Endodermal cell (in vitro differentiated cells): Measurements from ENCODE around the gene WNT7B. TPM values are rescaled to one million over a fixed set of nuclear protein-coding genes. Genes with fewer than 3 reads are reported as not detected.

Source experiments
- DNase-seq: peaks from one replicate; pipeline ENCODE4 v3.0.0-alpha.2; 2017
- H3K27ac ChIP-seq: 2 replicates; pipeline ENCODE4 v1.5.1; 2013; ENCODE audit warnings: mild to moderate bottlenecking, low read depth, low read length, moderate library complexity
- H3K27me3 ChIP-seq: 2 replicates; pipeline ENCODE4 v1.6.1; 2013; ENCODE audit warnings: mild to moderate bottlenecking, low read length, moderate library complexity; ENCODE audit not compliant: insufficient read depth, control insufficient read depth, poor library complexity, severe bottlenecking
- H3K36me3 ChIP-seq: 2 replicates; pipeline ENCODE4 v1.7.0; 2013; ENCODE audit warnings: mild to moderate bottlenecking, low read length, moderate library complexity; ENCODE audit not compliant: control insufficient read depth, insufficient read depth
- H3K4me1 ChIP-seq: one replicate; pipeline ENCODE4 v1.7.0; 2013; ENCODE audit warnings: low read length; ENCODE audit not compliant: control insufficient read depth, insufficient read depth
- H3K4me3 ChIP-seq: 2 replicates; pipeline ENCODE4 v1.5.1; 2013; ENCODE audit warnings: mild to moderate bottlenecking, low read length, moderate library complexity
- H3K9ac ChIP-seq: 2 replicates; pipeline ENCODE4 v1.6.1; 2013; ENCODE audit warnings: mild to moderate bottlenecking, low read length, moderate library complexity; ENCODE audit not compliant: poor library complexity, severe bottlenecking; ENCODE audit errors: extremely low read depth
- H3K9me3 ChIP-seq: 2 replicates; pipeline ENCODE4 v1.6.1; 2013; ENCODE audit warnings: mild to moderate bottlenecking, low read length, moderate library complexity; ENCODE audit not compliant: control insufficient read depth
- H3K27ac Mint-ChIP-seq: 2 replicates; pipeline ENCODE4 v1.8.0; 2020; ENCODE audit warnings: mixed read lengths
- H3K27me3 Mint-ChIP-seq: 2 replicates; pipeline ENCODE4 v1.8.0; 2021; ENCODE audit warnings: mild to moderate bottlenecking, mixed read lengths; ENCODE audit not compliant: insufficient read depth
- H3K36me3 Mint-ChIP-seq: 2 replicates; pipeline ENCODE4 v1.8.0; 2020; ENCODE audit warnings: low read depth, mixed read lengths
- H3K4me1 Mint-ChIP-seq: 2 replicates; pipeline ENCODE4 v1.8.0; 2020; ENCODE audit warnings: mixed read lengths
- H3K4me3 Mint-ChIP-seq: 2 replicates; pipeline ENCODE4 v1.8.0; 2020; ENCODE audit warnings: mild to moderate bottlenecking, moderate library complexity, mixed read lengths
- H3K9me3 Mint-ChIP-seq: 2 replicates; pipeline ENCODE4 v1.8.0; 2020; ENCODE audit warnings: mild to moderate bottlenecking, mixed read lengths
- WGBS, 2 experiments: methylation state at CpG; one replicate each; pipeline versions ENCODE4 v1.1.5 to v1.1.7; 2013; ENCODE audit warnings: missing lambda C conversion rate in 2 of 2, mixed read lengths in 1 of 2; ENCODE audit not compliant: insufficient coverage in 1 of 2, insufficient read length in 1 of 2; 5-methylcytosine and 5-hydroxymethylcytosine counted together
- total RNA-seq, 2 donors: library from RNA; stranded (reverse); fragmentation: NEBNext Ultra II Directional in 1 of 2; extraction: Animal tissue kit (Norgen Biotek cat#: 25700) in 1 of 2; gene quantifications; 2 replicates in 1 of 2; 3 replicates in 1 of 2; pipeline ENCODE4 v1.2.1, GENCODE V29; 2021
- TF ChIP-seq, protein P1 (sequence below): fragments of 200-600 bp; sonication (generic); conservative IDR thresholded peaks from 2 replicates; pipeline ENCODE4 v1.5.0; 2021; ENCODE audit warnings: antibody characterized with exemption, mild to moderate bottlenecking

Gene WNT7B
- total RNA-seq, 2 donors from 2014 or later, result not detected

DNA sequence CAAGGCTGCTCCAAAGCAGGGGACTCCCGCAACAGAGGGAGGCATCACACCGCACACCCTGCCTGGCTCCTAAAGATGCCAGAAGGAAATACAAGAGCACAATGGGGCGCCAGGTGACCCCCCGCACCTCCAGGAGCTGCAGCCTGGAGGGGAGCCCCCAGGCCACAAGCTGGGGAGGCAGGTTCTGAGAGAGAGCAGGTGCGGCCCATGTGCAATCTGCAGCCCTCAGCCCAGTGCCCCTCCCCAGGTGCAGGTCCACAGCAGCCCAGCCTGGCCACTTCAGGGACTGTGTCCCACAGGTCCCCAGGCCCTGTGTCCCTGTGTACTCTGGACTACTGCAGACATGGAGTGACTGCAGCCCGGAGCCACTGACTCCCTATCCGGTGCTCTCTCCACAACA lies 13.1 kb downstream of the WNT7B start:
- TF ChIP-seq, protein P1, sequence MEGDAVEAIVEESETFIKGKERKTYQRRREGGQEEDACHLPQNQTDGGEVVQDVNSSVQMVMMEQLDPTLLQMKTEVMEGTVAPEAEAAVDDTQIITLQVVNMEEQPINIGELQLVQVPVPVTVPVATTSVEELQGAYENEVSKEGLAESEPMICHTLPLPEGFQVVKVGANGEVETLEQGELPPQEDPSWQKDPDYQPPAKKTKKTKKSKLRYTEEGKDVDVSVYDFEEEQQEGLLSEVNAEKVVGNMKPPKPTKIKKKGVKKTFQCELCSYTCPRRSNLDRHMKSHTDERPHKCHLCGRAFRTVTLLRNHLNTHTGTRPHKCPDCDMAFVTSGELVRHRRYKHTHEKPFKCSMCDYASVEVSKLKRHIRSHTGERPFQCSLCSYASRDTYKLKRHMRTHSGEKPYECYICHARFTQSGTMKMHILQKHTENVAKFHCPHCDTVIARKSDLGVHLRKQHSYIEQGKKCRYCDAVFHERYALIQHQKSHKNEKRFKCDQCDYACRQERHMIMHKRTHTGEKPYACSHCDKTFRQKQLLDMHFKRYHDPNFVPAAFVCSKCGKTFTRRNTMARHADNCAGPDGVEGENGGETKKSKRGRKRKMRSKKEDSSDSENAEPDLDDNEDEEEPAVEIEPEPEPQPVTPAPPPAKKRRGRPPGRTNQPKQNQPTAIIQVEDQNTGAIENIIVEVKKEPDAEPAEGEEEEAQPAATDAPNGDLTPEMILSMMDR, result no peak
- no peaks in the 10 kb centered on the region for H3K4me1 ChIP-seq
- DNase-seq, result no peak
- WGBS, 2 experiments, result 86 to 87% methylated on average over 5 to 7 of the region's 7 CpGs
- Mint-ChIP-seq H3K4me3 (no peak overlapping the region), H3K9me3 (no peaks in the 10 kb centered on the region), H3K27ac (no peak overlapping the region), H3K4me1 (no peaks in the 10 kb centered on the region), H3K36me3 (no peaks in the 10 kb centered on the region), H3K27me3 (peaks cover 9% of the 10 kb centered on the region)
- H3K27me3 ChIP-seq, result no peaks in the 10 kb centered on the region
- no peaks in the 10 kb centered on the region for H3K9me3 ChIP-seq
- no peak overlapping the region for H3K9ac ChIP-seq
- H3K4me3 ChIP-seq, result no peak overlapping the region
- H3K36me3 ChIP-seq, result no peaks in the 10 kb centered on the region
- no peak overlapping the region for H3K27ac ChIP-seq

DNA sequence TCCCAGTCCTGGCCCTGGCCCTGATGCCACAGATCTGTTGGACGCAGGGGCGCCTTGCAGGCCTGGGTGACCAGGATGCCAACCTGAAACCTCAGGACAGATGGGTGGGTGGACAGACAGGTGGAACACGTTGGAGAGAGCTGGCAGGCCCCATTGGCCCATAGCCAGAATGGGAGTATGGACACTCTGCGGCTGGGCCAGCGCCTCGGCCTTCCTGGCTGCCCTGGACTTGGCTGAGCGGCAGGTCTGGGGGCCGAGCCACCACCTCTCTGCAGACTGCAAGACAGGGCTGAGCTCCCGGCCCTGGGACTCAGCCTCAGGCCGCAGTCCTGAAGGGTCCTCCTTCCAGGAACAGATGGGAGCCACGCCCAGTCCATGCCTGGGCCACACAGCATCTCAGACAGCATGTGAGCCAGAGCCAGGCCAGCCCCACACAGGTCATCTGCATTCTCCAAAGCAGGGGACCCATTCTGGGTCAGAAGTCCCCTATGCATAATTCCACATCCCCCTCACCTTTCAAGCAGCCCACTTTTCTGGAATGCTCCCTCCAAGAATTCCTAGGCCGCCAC lies 14.1 kb downstream of the WNT7B start:
- WGBS, 2 experiments, result 89% methylated on average over 7 to 12 of the region's 12 CpGs
- H3K36me3 ChIP-seq, result no peaks in the 10 kb centered on the region
- no peaks in the 10 kb centered on the region for H3K9me3 ChIP-seq
- Mint-ChIP-seq H3K27me3 (peaks cover 5% of the 10 kb centered on the region), H3K4me1 (no peaks in the 10 kb centered on the region), H3K27ac (no peak overlapping the region), H3K36me3 (no peaks in the 10 kb centered on the region), H3K9me3 (no peaks in the 10 kb centered on the region), H3K4me3 (no peak overlapping the region)
- no peak overlapping the region for H3K4me3 ChIP-seq
- TF ChIP-seq, protein P1, result no peak
- no peak for DNase-seq
- no peaks in the 10 kb centered on the region for H3K4me1 ChIP-seq
- no peaks in the 10 kb centered on the region for H3K27me3 ChIP-seq
- no peak overlapping the region for H3K27ac ChIP-seq
- H3K9ac ChIP-seq, result no peak overlapping the region

DNA sequence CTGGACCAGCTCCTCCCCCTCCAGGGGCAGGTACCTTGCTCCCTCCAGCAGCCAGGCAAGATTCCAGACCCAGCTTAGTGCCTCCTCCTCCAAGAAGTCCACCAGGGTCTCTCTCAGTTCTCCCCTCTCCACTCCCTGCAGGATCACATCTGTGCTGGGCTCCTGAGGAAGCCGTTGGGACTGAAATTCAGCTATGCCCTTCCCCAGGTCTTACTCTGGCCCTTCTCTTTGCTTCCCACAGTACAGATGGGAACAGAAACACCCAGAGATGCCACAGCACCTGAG lies 14.6 kb downstream of the WNT7B start:
- 89 to 100% methylated on average over 1 of the region's 1 CpG for WGBS, 2 experiments
- H3K9ac ChIP-seq, result no peak overlapping the region
- Mint-ChIP-seq H3K9me3 (no peaks in the 10 kb centered on the region), H3K4me3 (no peak overlapping the region), H3K27me3 (peaks cover 5% of the 10 kb centered on the region), H3K36me3 (no peaks in the 10 kb centered on the region), H3K27ac (no peak overlapping the region), H3K4me1 (no peaks in the 10 kb centered on the region)
- no peak overlapping the region for H3K27ac ChIP-seq
- H3K4me3 ChIP-seq, result no peak overlapping the region
- H3K4me1 ChIP-seq, result no peaks in the 10 kb centered on the region
- no peaks in the 10 kb centered on the region for H3K9me3 ChIP-seq
- H3K36me3 ChIP-seq, result no peaks in the 10 kb centered on the region
- no peak for DNase-seq
- TF ChIP-seq, protein P1, result no peak
- H3K27me3 ChIP-seq, result no peaks in the 10 kb centered on the region
